Measurements from ENCODE around the gene LEMD3.

Gene LEMD3

GRCh38 chr12:65248656-65249633 is 79.6 kb downstream of the LEMD3 start:
- in situ Hi-C loops (cut with HindIII; ENCODE audit: low sequenced_read_pairs) = no loop called here
- DNase-seq (ENCODE audit: low read depth) = no peak
- TF ChIP-seq, protein P1, sequence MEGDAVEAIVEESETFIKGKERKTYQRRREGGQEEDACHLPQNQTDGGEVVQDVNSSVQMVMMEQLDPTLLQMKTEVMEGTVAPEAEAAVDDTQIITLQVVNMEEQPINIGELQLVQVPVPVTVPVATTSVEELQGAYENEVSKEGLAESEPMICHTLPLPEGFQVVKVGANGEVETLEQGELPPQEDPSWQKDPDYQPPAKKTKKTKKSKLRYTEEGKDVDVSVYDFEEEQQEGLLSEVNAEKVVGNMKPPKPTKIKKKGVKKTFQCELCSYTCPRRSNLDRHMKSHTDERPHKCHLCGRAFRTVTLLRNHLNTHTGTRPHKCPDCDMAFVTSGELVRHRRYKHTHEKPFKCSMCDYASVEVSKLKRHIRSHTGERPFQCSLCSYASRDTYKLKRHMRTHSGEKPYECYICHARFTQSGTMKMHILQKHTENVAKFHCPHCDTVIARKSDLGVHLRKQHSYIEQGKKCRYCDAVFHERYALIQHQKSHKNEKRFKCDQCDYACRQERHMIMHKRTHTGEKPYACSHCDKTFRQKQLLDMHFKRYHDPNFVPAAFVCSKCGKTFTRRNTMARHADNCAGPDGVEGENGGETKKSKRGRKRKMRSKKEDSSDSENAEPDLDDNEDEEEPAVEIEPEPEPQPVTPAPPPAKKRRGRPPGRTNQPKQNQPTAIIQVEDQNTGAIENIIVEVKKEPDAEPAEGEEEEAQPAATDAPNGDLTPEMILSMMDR (IDR thresholded peaks at IDR 0.05; ENCODE audit: low read depth, low read length, missing control alignments) = no peak
- H3K4me3 ChIP-seq (ENCODE audit: low read depth, low read length) = no peak overlapping the region

DNA sequence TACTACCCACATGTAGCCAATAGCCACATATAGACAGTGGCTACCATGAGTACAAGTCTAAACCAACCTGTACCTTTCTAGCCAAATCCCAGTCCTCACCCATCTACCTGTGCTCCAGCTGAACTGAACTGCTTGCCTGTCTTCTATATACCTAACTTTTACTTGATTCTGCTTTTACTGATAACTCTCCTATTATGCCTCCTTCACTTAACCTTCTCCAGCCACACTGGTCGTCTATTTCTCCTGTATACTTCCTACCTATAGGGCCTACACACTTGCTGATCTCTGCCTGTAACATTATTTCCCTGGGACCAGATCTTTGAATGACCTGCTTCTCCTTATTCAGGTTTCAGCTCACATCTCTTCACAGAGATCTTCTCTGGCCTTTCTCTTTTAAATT is 83.1 kb downstream of the LEMD3 start:
- no peak for DNase-seq (ENCODE audit: low read depth)
- TF ChIP-seq, protein P1 (IDR thresholded peaks at IDR 0.05; ENCODE audit: low read depth, low read length, missing control alignments) = no peak
- in situ Hi-C loops (cut with HindIII; ENCODE audit: low sequenced_read_pairs) = no loop called here
- no peak overlapping the region for H3K4me3 ChIP-seq (ENCODE audit: low read depth, low read length)

GRCh38 chr12:65257986-65258385 is 88.6 kb downstream of the LEMD3 start:
- TF ChIP-seq, protein P1 (IDR thresholded peaks at IDR 0.05; ENCODE audit: low read depth, low read length, missing control alignments) = no peak
- in situ Hi-C loops (cut with HindIII; ENCODE audit: low sequenced_read_pairs) = no loop called here
- H3K4me3 ChIP-seq (ENCODE audit: low read depth, low read length) = no peak overlapping the region
- DNase-seq (ENCODE audit: low read depth) = no peak

DNA sequence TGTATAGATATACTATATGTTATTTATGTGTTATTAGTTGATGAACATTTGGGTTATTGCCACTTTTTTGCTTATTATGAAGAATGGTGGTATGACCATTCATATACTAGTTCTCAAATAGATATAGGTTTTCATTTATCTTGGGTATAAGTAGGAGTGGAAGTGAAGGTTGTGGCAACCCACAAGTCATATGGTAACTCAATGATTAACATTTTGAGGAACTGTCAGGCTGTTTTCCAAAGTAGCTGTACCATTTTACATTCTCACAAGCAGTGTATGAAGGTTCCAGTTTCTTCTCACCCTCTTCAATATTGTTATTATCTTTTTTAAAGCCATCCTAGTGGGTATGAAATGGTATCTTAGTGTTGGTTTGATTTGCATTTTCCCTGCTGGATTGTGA is 90.1 kb downstream of the LEMD3 start:
- in situ Hi-C loops (cut with HindIII; ENCODE audit: low sequenced_read_pairs) = no loop called here
- TF ChIP-seq, protein P1 (IDR thresholded peaks at IDR 0.05; ENCODE audit: low read depth, low read length, missing control alignments) = no peak

DNA sequence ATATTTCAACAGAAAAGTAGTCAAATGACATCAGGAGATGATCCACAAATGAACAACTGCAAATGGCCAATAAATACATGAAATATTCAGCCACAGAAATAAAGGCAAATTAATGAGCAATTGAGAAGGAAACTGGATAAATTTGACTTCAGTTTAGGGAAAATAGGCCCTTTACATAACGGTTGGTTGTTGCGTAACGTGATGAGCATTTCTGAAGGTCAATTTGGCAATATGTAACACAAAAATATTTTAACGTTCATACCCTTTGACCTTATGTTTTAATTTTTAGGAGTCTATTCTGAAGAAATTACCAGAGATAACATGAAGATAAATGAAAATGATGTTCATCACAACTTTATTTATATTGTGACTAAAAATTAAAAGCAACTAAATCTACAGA is 94.4 kb downstream of the LEMD3 start:
- in situ Hi-C loops (cut with HindIII; ENCODE audit: low sequenced_read_pairs) = no loop called here
- no peak for DNase-seq (ENCODE audit: low read depth)
- H3K4me3 ChIP-seq (ENCODE audit: low read depth, low read length) = no peak overlapping the region
- TF ChIP-seq, protein P1 (IDR thresholded peaks at IDR 0.05; ENCODE audit: low read depth, low read length, missing control alignments) = no peak

More for the DNA sequence above, 90.1 kb downstream of the LEMD3 start:
- no peak for DNase-seq (ENCODE audit: low read depth)
- no peak overlapping the region for H3K4me3 ChIP-seq (ENCODE audit: low read depth, low read length)

GRCh38 chr12:65266408-65266807 is 97.0 kb downstream of the LEMD3 start:
- H3K4me3 ChIP-seq (ENCODE audit: low read depth, low read length) = no peak overlapping the region
- TF ChIP-seq, protein P1 (IDR thresholded peaks at IDR 0.05; ENCODE audit: low read depth, low read length, missing control alignments) = no peak
- in situ Hi-C loops (cut with HindIII; ENCODE audit: low sequenced_read_pairs) = no loop called here
- no peak for DNase-seq (ENCODE audit: low read depth)
